ENCODE results near the gene RNF144A. TPM values are rescaled to one million over a fixed set of nuclear protein-coding genes. Genes with fewer than 3 reads are reported as not detected.

RNF144A gene
- total and polyA plus RNA-seq, 7 donors: 2.4 to 15.6 (median 8.7) TPM

DNA sequence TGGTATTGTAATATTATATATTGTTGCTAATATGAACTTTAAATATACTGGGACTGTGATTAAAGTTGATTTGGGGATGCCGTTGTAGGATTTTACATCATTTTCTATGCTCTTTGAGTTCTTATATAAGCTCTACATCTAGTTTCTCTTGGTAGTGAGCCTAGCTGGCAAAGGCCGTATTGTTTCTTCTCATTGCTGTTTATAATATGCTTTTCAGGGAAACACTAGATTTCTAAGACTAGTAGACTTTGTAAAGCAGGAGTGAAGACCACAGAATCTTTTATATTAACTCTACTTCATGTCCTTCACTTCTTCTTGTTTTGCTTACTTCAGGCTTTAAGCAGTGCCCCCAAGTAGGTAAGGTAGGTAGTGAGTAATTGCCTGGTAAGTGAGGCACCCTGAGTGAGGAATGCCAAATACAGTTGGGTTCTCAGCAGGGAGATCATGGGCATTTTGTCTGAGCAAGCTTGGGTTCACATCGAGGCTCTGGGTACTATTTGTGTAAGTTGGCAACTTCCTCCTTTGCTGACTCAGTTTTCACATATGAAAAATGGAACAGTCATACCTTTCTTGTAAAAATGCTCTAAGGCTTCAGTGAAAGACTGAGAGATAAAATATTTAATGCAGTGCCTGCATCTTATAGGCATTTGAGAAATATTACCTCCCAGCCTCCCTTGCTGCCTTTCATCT, 96.4 kb downstream of the RNF144A start:
- Histone ChIP-seq H3K4me3 (no peak overlapping the region), H3K36me3 (ENCODE audit: insufficient read depth in 1 of 2, low read depth in 1 of 2) (no peaks in the 10 kb centered on the region), H3K27me3 (ENCODE audit: insufficient read depth in 3 of 3, low read length in 2 of 3) (no peaks in the 10 kb centered on the region), H3K9me3 (no peaks in the 10 kb centered on the region), H3K4me1 (peaks cover 96% of the 10 kb centered on the region), H3K27ac (peak overlapping the region; percentile 85)
- 42 to 65% (median 46%) methylated on average over 3 of the region's 3 CpGs for WGBS, 3 donors
- intact Hi-C loops (cut with DNase I): loop anchor here (2.0 to 5.0 kb wide), 2 partner anchors 17 to 96 kb away; partner anchors contain the start of gene RNF144A (in 1 of the 2)
- TF ChIP-seq, protein P1, sequence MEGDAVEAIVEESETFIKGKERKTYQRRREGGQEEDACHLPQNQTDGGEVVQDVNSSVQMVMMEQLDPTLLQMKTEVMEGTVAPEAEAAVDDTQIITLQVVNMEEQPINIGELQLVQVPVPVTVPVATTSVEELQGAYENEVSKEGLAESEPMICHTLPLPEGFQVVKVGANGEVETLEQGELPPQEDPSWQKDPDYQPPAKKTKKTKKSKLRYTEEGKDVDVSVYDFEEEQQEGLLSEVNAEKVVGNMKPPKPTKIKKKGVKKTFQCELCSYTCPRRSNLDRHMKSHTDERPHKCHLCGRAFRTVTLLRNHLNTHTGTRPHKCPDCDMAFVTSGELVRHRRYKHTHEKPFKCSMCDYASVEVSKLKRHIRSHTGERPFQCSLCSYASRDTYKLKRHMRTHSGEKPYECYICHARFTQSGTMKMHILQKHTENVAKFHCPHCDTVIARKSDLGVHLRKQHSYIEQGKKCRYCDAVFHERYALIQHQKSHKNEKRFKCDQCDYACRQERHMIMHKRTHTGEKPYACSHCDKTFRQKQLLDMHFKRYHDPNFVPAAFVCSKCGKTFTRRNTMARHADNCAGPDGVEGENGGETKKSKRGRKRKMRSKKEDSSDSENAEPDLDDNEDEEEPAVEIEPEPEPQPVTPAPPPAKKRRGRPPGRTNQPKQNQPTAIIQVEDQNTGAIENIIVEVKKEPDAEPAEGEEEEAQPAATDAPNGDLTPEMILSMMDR (IDR thresholded peaks at IDR 0.05): no peak
- DNase-seq: no peak
- ATAC-seq: no peak

DNA sequence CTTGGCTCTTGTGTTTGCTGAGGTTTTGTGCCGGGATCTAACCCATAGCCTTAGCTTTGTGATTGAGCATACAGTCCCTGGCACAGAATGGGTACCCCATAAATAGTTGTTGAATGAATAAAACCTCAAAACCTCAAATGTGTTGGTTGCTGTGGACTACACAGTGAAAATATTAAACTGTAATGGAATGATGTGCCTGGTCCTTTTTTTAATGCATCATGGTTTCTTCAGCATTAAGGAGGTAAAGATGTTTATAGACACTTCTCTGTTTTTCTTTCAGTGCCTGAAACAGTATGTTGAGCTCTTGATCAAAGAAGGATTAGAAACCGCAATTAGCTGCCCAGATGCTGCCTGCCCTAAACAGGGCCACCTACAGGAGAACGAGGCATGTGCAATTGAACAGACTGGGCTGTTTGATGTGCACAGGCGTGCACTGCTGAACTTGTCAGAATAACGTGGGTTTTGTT, 97.0 kb downstream of the RNF144A start:
- Histone ChIP-seq H3K36me3 (ENCODE audit: insufficient read depth in 1 of 2, low read depth in 1 of 2) (no peaks in the 10 kb centered on the region), H3K9me3 (no peaks in the 10 kb centered on the region), H3K4me3 (no peak overlapping the region), H3K4me1 (peaks cover 93% of the 10 kb centered on the region), H3K27ac (peak overlapping the region; percentile 85), H3K27me3 (ENCODE audit: insufficient read depth in 3 of 3, low read length in 2 of 3) (no peaks in the 10 kb centered on the region)
- TF ChIP-seq, protein P1 (IDR thresholded peaks at IDR 0.05): peak; percentile 38
- DNase-seq (no peak), ATAC-seq (peak in 3 of 4 donors; percentile 35 to 48 (median 38))
- intact Hi-C loops (cut with DNase I): loop anchor here (2.0 to 5.0 kb wide), 2 partner anchors 17 to 97 kb away; partner anchors contain the start of gene RNF144A (in 1 of the 2)
- 45 to 76% (median 47%) methylated on average over 5 of the region's 5 CpGs for WGBS, 3 donors

DNA sequence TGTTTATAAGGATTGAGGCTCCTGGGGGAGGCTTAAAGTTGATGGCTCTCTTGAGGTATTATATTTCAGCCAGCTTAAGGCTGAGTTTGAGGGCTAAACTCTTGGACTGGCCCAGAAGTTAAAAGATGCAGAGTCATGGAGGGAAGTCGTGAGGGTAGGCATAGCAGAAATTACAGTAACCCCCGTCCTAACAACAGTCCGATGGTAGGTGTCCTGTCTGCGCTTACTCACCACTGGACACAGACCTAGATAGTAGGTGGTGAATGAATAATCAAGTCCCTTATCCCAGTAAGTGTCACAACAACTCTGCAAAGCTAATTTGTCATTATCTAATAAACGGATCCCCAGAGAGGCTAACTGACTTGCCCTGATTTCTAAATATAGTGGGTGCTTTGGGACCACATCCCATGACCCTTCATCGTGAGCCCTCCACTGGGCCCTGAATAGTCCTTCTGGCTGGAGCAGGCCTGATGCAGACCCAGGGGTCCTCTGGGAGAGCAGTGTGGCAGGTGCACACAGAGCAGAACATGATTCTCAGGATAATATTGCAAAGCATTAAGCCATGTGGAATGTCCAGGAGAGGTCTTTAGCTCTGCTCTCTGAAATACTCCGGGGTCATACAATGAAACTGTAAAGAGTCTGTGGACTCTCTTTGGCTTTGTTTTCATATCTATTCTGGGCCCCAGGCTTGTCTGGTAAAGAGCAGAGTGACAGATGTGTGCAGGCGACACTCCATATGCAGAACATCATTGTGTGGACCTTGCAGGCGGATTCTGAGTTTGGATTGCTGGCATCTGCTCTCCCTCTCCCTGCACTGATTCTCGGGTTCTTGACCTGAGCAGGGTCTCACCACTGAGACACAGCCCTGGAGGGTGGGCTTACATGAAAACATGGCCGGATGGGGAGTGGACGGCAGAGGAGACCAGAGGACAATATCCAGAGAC, 98.1 kb downstream of the RNF144A start:
- peak overlapping the region; percentile 85 for H3K27ac ChIP-seq
- H3K4me1 ChIP-seq: peaks cover 86% of the 10 kb centered on the region
- TF ChIP-seq, protein P1 (IDR thresholded peaks at IDR 0.05): no peak
- DNase-seq: no peak
- 20 to 36% (median 25%) methylated on average over 12 of the region's 12 CpGs for WGBS, 3 donors
- intact Hi-C loops (cut with DNase I): loop anchor here in 1 of 2 donors (2.0 kb wide), 1 partner anchor 16 kb away; no protein-coding TSS in a partner anchor
- peak overlapping the region; percentile 17 for H3K4me3 ChIP-seq
- H3K36me3 ChIP-seq (ENCODE audit: insufficient read depth in 1 of 2, low read depth in 1 of 2): peaks cover 0 to under 1% of the 10 kb centered on the region in 2 donors
- peak; percentile 50 to 79 (median 75) for ATAC-seq
- H3K27me3 ChIP-seq (ENCODE audit: insufficient read depth in 3 of 3, low read length in 2 of 3): no peaks in the 10 kb centered on the region
- no peaks in the 10 kb centered on the region for H3K9me3 ChIP-seq

DNA sequence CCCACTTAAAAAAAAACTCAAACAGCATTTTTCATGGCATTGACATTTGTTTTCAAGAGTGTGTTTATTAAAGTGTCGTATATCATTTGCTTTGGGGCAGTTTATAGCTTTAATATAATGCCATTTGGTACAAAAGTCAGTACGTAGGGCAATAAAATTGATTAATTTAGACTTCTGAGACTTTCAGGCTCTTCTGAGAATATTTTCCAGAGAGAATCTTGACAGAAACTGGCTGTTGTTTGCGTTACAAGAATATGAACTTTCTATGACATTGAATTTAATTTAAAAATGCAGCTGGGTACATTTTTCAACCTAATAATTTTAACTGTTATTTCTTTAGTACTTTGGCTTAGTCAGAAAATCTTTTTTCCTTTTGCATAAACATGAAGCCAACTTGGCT, 98.9 kb downstream of the RNF144A start:
- intact Hi-C loops (cut with DNase I): no loop called here
- no peaks in the 10 kb centered on the region for H3K27me3 ChIP-seq (ENCODE audit: insufficient read depth in 3 of 3, low read length in 2 of 3)
- ATAC-seq (no peak), DNase-seq (no peak)
- H3K27ac ChIP-seq: peak overlapping the region; percentile 85
- H3K9me3 ChIP-seq: no peaks in the 10 kb centered on the region
- H3K4me1 ChIP-seq: peaks cover 77% of the 10 kb centered on the region
- TF ChIP-seq, protein P1 (IDR thresholded peaks at IDR 0.05): no peak
- 66 to 75% (median 73%) methylated on average over 3 of the region's 3 CpGs for WGBS, 3 donors
- H3K4me3 ChIP-seq: no peak overlapping the region
- H3K36me3 ChIP-seq (ENCODE audit: insufficient read depth in 1 of 2, low read depth in 1 of 2): peaks cover 0 to 7% of the 10 kb centered on the region in 2 donors

Data from psoas muscle (tissue), 8 donors.